B cell (primary cell): ENCODE data around the gene ANTKMT. TPM values are rescaled to one million over a fixed set of nuclear protein-coding genes. Genes with fewer than 3 reads are reported as not detected.

ENCODE experiments used
- ATAC-seq: fragments of 200-7000 bp; cut with Tn5 transposase; one replicate; pipeline ENCODE4 v1.10.0; 2021; ENCODE audit warnings: low read depth, mild to moderate bottlenecking, moderate number of reproducible peaks, moderate library complexity
- CTCF ChIA-PET: fragments of 350-600 bp; sonication (Branson Sonifier 250); formaldehyde crosslinking; loops from one replicate; lab custom pipeline; 2021; ENCODE audit warnings: antibody characterized with exemption, inconsistent platforms; lab: Charles Lee
- POLR2A ChIA-PET: fragments of 350-600 bp; sonication (Branson Sonifier 250); formaldehyde crosslinking; loops from one replicate; lab custom pipeline; 2021; ENCODE audit warnings: antibody characterized with exemption; lab: Charles Lee
- DNase-seq: peaks from one replicate; pipeline ENCODE4 v3.0.0; 2013
- H2AFZ ChIP-seq: 2 replicates; pipeline ENCODE4 v1.6.1; 2012; ENCODE audit warnings: mild to moderate bottlenecking, low read depth, low read length; ENCODE audit not compliant: insufficient read depth, poor library complexity, severe bottlenecking
- H3K27ac ChIP-seq, 2 donors: 1 replicate in 1 of 2; 2 replicates in 1 of 2; pipeline ENCODE4 v1.5.1; 2012 to 2013; ENCODE audit warnings: low read length in 2 of 2, mild to moderate bottlenecking in 2 of 2, moderate library complexity in 1 of 2
- H3K27me3 ChIP-seq, 4 experiments: fragments of 200-600 bp in 1 of 4; sonication (generic) in 1 of 4; replicated peaks in 1 of 4; 1 replicate in 2 of 4; 2 replicates in 2 of 4; pipeline versions ENCODE4 v1.6.1 to v1.7.0; 2013 to 2016; ENCODE audit warnings: low read length in 3 of 4, mild to moderate bottlenecking in 2 of 4, mixed read lengths in 1 of 4, moderate library complexity in 1 of 4; ENCODE audit not compliant: insufficient read depth in 4 of 4, control insufficient read depth in 3 of 4; ENCODE audit errors: control extremely low read depth in 1 of 4
- H3K36me3 ChIP-seq, 2 experiments: replicated peaks in 1 of 2; 1 replicate in 1 of 2; 2 replicates in 1 of 2; pipeline versions ENCODE4 v1.6.1 to v1.7.1; 2013; ENCODE audit warnings: low read length in 1 of 2; ENCODE audit not compliant: insufficient read depth in 2 of 2, control insufficient read depth in 1 of 2; ENCODE audit errors: control extremely low read depth in 1 of 2, extremely low read depth in 1 of 2
- H3K4me1 ChIP-seq, 2 donors: fragments of 200-600 bp in 1 of 2; sonication (generic) in 1 of 2; 1 replicate in 1 of 2; 2 replicates in 1 of 2; pipeline versions ENCODE4 v1.5.1 to v1.6.1; 2013 to 2017; ENCODE audit warnings: low read length in 2 of 2; ENCODE audit not compliant: control insufficient read depth in 2 of 2, insufficient read depth in 2 of 2
- H3K4me2 ChIP-seq: replicated peaks from 2 replicates; pipeline ENCODE3; 2012; ENCODE audit warnings: mild to moderate bottlenecking, low read depth, low read length; ENCODE audit not compliant: poor library complexity, severe bottlenecking
- H3K4me3 ChIP-seq, 5 experiments: fragments of 200-600 bp in 1 of 5; sonication (generic) in 1 of 5; 1 replicate in 3 of 5; 2 replicates in 2 of 5; pipeline versions ENCODE4 v1.5.1 to v1.7.0; 2011 to 2016; ENCODE audit warnings: low read length in 4 of 5, mild to moderate bottlenecking in 4 of 5, low read depth in 2 of 5, control low read depth in 1 of 5, moderate library complexity in 1 of 5; ENCODE audit not compliant: insufficient read depth in 1 of 5; ENCODE audit errors: control extremely low read depth in 1 of 5, extremely low read depth in 1 of 5
- H3K79me2 ChIP-seq: fragments of 200-600 bp; sonication (generic); one replicate; pipeline ENCODE4 v1.6.0; 2016; ENCODE audit warnings: low read length; ENCODE audit not compliant: control insufficient read depth, insufficient read depth
- H3K9ac ChIP-seq: fragments of 200-600 bp; sonication (generic); 2 replicates; pipeline ENCODE4 v1.6.1; 2017; ENCODE audit warnings: mild to moderate bottlenecking, low read length, moderate library complexity
- H3K9me3 ChIP-seq, 3 donors: one replicate each; pipeline versions ENCODE4 v1.6.1 to v1.7.1; 2013; ENCODE audit warnings: low read length in 2 of 3; ENCODE audit not compliant: control insufficient read depth in 2 of 3, insufficient read depth in 1 of 3; ENCODE audit errors: control extremely low read depth in 1 of 3
- H4K20me1 ChIP-seq: 2 replicates; pipeline ENCODE4 v1.6.0; 2012; ENCODE audit warnings: mild to moderate bottlenecking, low read length; ENCODE audit not compliant: insufficient read depth, control insufficient read depth, poor library complexity, severe bottlenecking
- H3K27ac Mint-ChIP-seq: one replicate; pipeline ENCODE4 v1.8.0; 2021; ENCODE audit warnings: mixed read lengths
- H3K27me3 Mint-ChIP-seq: one replicate; pipeline ENCODE4 v1.8.0; 2021; ENCODE audit warnings: mixed read lengths
- H3K4me1 Mint-ChIP-seq: one replicate; pipeline ENCODE4 v1.8.0; 2021; ENCODE audit warnings: mixed read lengths
- H3K4me3 Mint-ChIP-seq: one replicate; pipeline ENCODE4 v1.8.0; 2021; ENCODE audit warnings: mixed read lengths
- H3K9me3 Mint-ChIP-seq: one replicate; pipeline ENCODE4 v1.8.0; 2022; ENCODE audit warnings: mixed read lengths; ENCODE audit not compliant: insufficient read depth
- EZH2 ChIP-seq: IDR thresholded peaks from 2 replicates; pipeline ENCODE4 v1.6.1; 2012; ENCODE audit warnings: borderline replicate concordance, low read depth, mild to moderate bottlenecking, moderate library complexity, low read length; ENCODE audit not compliant: insufficient read depth, poor library complexity, severe bottlenecking
- WGBS: methylation state at CpG from one replicate; pipeline ENCODE4 v1.1.5; 2013; ENCODE audit warnings: missing lambda C conversion rate; ENCODE audit not compliant: insufficient coverage; 5-methylcytosine and 5-hydroxymethylcytosine counted together
- intact Hi-C: fragments of 100-400 bp; cut with micrococcal nuclease; formaldehyde crosslinking; loops from one replicate; pipeline ENCODE4 v1.10.0; 2022
- polyA plus RNA-seq: library from polyadenylated mRNA; depleted of rRNA; stranded (reverse); fragments of >200 nt; gene quantifications from 2 replicates; pipeline ENCODE4 v1.2.3, GENCODE V29; 2012
- total RNA-seq, 2 donors: library from RNA; stranded (reverse); fragments of 120-200 nt in 1 of 2; gene quantifications; 1 replicate in 1 of 2; 2 replicates in 1 of 2; pipeline versions ENCODE4 v1.2.3 to v1.2.4, GENCODE V29; 2013 to 2022
- TF ChIP-seq, protein P1 (sequence below): fragments of 200-600 bp; IDR thresholded peaks from one replicate; pipeline ENCODE4 v1.8.0; 2022; ENCODE audit warnings: antibody characterized with exemption, mild to moderate bottlenecking

Gene ANTKMT
- total and polyA plus RNA-seq, 2 donors (not counting 1 experiment from before 2014, with no cell fraction given) = 41.0 to 54.1 TPM

DNA sequence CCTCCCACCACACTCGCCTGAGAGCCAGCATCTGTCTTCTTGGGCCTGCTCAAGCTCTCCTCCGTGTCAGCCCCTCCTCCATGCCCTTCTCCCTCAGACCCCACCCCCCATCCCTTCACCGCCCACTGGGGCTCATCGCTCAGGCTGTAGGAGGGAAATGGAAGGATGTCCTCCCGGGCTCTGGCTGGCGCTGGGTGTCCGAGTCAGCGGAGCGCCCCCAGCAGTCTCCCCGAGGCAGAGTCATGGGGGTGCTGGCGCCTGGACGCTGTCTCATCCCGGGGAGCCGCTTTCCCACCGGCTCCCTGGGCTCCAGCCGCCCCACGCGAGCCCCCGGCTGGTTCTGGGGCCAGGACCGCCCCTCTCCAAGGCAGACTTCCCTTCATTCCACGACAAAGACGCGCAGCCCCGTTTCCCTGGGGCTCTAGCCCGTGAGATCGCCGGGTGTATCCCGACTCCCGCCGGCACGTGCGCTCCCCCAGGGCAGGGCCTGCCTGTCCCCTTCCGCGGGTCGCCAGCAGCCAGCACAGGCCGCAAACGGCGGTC lies 428 bp upstream of the ANTKMT start:
- no peaks in the 10 kb centered on the region for H3K79me2 ChIP-seq
- H3K4me1 ChIP-seq = peaks cover 23 to 37% of the 10 kb centered on the region in 2 donors
- H3K4me2 ChIP-seq = peak overlapping the region; percentile 98

More for the DNA sequence above, 428 bp upstream of the ANTKMT start:
- H3K27me3 Mint-ChIP-seq = no peaks in the 10 kb centered on the region
- POLR2A ChIA-PET = interaction anchor here (0.7 to 1.9 kb wide), 4 partner anchors 15 to 37 kb away, joined by 3 to 5 read pairs (median 4); partner anchors contain the start of genes JMJD8 and WDR24
- Histone ChIP-seq H3K9ac (peak overlapping the region; percentile 77), H4K20me1 (peaks cover 20% of the 10 kb centered on the region), H3K27me3 (peaks cover 0 to 11% (median 5%) of the 10 kb centered on the region in 4 experiments), H3K27ac (peak overlapping the region; percentile 54 to 86), H2AFZ (peak overlapping the region; percentile 77), H3K36me3 (no peaks in the 10 kb centered on the region), H3K4me3 (peak overlapping the region; percentile 34 to 76 (median 73)), H3K9me3 (peaks cover 0 to 11% (median 0%) of the 10 kb centered on the region in 3 donors)
- peak overlapping the region; percentile 80 for H3K27ac Mint-ChIP-seq
- no peaks in the 10 kb centered on the region for H3K9me3 Mint-ChIP-seq
- 0% methylated on average over 36 of the region's 38 CpGs for WGBS
- peak; percentile 59 for DNase-seq
- CTCF ChIA-PET = interaction anchor here (1.1 to 3.8 kb wide), 5 partner anchors 8 to 65 kb away, joined by 3 to 26 read pairs (median 9); partner anchors contain the start of genes CIAO3 and JMJD8
- no peak for ATAC-seq
- intact Hi-C loops = loop anchor here (5.0 kb wide), 1 partner anchor 38 kb away; the partner anchor contains the start of genes JMJD8 and STUB1
- peaks cover 15% of the 10 kb centered on the region for H3K4me1 Mint-ChIP-seq
- peak overlapping the region; percentile 84 for H3K4me3 Mint-ChIP-seq
- TF ChIP-seq, protein P1, sequence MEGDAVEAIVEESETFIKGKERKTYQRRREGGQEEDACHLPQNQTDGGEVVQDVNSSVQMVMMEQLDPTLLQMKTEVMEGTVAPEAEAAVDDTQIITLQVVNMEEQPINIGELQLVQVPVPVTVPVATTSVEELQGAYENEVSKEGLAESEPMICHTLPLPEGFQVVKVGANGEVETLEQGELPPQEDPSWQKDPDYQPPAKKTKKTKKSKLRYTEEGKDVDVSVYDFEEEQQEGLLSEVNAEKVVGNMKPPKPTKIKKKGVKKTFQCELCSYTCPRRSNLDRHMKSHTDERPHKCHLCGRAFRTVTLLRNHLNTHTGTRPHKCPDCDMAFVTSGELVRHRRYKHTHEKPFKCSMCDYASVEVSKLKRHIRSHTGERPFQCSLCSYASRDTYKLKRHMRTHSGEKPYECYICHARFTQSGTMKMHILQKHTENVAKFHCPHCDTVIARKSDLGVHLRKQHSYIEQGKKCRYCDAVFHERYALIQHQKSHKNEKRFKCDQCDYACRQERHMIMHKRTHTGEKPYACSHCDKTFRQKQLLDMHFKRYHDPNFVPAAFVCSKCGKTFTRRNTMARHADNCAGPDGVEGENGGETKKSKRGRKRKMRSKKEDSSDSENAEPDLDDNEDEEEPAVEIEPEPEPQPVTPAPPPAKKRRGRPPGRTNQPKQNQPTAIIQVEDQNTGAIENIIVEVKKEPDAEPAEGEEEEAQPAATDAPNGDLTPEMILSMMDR = no peak
- no peak for TF ChIP-seq EZH2
